Stimulated activated naive B cell treated with anti-CD40 and anti-IgM and Interleukin-4, amounts not matched to agents 10 μg/mL and 1 μg/mL and 100 μg/mL, for 72 hours (primary cell): ENCODE results near the gene DMAC2L.

Source experiments
- ATAC-seq, 2 donors: fragments of 150-1000 bp; cut with Tn5 transposase; replicated peaks; 2 replicates each; pipeline ENCODE4 v1.10.0; 2021; ENCODE audit warnings: moderate library complexity in 1 of 2
- DNase-seq: peaks from one replicate; pipeline ENCODE4 v3.0.0; 2021
- H3K27ac Mint-ChIP-seq: one replicate; pipeline ENCODE4 v1.8.0; 2022; ENCODE audit warnings: mild to moderate bottlenecking, mixed read lengths
- H3K27me3 Mint-ChIP-seq, 2 donors: one replicate each; pipeline ENCODE4 v1.8.0; 2022; ENCODE audit warnings: mixed read lengths in 2 of 2
- H3K36me3 Mint-ChIP-seq, 2 donors: one replicate each; pipeline ENCODE4 v1.8.0; 2022; ENCODE audit warnings: mixed read lengths in 2 of 2, mild to moderate bottlenecking in 1 of 2
- H3K4me1 Mint-ChIP-seq, 2 donors: one replicate each; pipeline ENCODE4 v1.8.0; 2022; ENCODE audit warnings: mixed read lengths in 2 of 2, mild to moderate bottlenecking in 1 of 2
- H3K4me3 Mint-ChIP-seq, 2 donors: one replicate each; pipeline ENCODE4 v1.8.0; 2022; ENCODE audit warnings: mild to moderate bottlenecking in 2 of 2, mixed read lengths in 2 of 2, moderate library complexity in 1 of 2
- H3K9me3 Mint-ChIP-seq, 2 donors: one replicate each; pipeline ENCODE4 v1.8.0; 2022; ENCODE audit warnings: mixed read lengths in 2 of 2, mild to moderate bottlenecking in 1 of 2

The DMAC2L gene, protein sequence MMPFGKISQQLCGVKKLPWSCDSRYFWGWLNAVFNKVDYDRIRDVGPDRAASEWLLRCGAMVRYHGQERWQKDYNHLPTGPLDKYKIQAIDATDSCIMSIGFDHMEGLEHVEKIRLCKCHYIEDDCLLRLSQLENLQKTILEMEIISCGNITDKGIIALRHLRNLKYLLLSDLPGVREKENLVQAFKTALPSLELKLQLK

DNA sequence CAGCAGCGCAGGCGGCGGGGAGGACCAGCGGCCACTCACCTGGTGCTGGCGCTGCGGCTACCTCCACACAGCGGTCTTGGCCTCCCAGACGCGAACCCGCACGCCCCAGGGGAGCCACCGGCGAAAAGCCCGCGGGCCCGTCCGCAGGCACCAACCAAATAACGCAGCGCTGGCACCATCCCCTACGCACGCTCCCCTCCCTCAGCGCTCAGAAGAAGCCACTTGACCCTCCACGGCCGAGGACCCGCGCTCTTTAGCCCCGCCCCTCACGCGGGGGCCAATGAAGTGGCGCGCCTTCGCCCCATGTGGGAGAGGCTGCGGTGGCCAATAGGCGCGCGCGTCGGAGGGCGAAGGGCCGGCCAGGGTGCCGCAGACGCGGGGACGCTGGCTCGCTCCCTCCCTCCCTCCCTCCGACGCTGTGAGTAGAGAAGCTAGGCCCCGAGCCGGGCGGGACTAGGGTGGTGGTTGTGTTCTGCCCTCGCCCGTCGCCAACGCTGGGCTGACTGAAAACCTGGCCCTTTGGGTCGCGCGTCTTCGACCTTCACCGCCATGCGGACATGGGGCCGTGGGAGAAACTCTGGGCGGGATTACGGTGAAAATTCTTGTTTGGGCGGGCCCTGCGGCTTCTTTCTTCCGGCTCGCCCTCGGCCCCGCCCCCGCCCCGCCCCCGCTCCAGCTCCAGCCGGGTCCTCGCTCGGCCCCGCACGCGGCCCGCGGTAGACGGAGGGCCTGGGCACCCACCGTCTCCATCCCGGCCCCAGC lies at the start of gene DMAC2L, which contains the start of gene L2HGDH:
Gene DMAC2L (plus strand): TSS at position 353 of the 762 bp plus-strand sequence. CDS start 9,164 bp downstream, outside the sequence.
Gene L2HGDH (minus strand): TSS at position 258 of the 762 bp plus-strand sequence. CDS start 79 bp downstream, at position 179.
- Mint-ChIP-seq H3K4me1 (peaks cover 10 to 30% of the 10 kb centered on the region in 2 donors), H3K4me3 (peak within 1 kb of the TSS; percentile 92 to 97), H3K27me3 (no peaks in the 10 kb centered on the region), H3K27ac (peak within 1 kb of the TSS; percentile 96), H3K36me3 (peaks cover 25 to 26% of the 10 kb centered on the region in 2 donors), H3K9me3 (peaks cover 0 to 4% of the 10 kb centered on the region in 2 donors)
- DNase-seq (peak; percentile 93), ATAC-seq (peak; percentile 93 to 94)

DNA sequence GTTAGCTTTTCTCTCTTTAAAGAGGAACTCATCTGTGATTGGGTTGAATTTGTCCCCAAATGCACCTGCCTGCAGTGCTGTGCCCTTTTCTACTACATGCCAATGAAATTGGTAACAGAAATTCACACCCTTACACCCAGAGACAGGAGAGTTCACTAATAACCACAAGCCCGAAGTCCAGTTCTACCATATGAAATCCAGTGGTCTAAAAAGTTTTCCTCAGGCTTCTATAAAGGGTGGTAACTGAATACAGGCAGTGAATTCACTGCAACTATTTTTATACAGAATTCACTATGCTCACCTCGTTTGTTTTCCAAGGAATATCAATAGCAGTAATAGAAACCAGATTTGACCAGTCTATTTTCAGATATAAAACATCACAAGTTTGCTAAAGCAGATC lies 49.3 kb upstream of the DMAC2L start:
- Mint-ChIP-seq H3K4me1 (no peaks in the 10 kb centered on the region), H3K27me3 (no peaks in the 10 kb centered on the region), H3K27ac (no peak overlapping the region), H3K9me3 (no peaks in the 10 kb centered on the region), H3K4me3 (no peak overlapping the region), H3K36me3 (peaks cover 8 to 16% of the 10 kb centered on the region in 2 donors)
- no peak for ATAC-seq
- no peak for DNase-seq

DNA sequence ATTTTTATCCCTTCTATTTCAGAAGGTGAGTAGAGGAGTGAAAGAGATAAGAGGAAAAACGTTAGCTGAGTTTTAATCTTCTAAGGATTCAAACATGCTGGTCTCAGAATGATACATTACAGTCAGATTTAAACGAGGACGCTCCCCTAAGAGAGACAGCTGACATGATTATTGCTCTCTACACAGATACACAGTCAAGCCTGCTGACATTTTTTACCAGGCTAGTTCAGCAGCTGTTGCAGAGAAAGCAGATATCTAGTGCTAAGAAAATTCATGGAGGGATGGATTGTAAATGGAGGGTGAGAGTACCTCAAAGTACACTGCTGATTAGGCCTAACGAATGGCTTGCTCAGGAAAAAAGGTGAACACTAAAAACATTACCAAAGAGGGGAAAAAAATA lies 48.8 kb upstream of the DMAC2L start:
- Mint-ChIP-seq H3K27me3 (no peaks in the 10 kb centered on the region), H3K27ac (no peak overlapping the region), H3K36me3 (peaks cover 8 to 16% of the 10 kb centered on the region in 2 donors), H3K4me3 (no peak overlapping the region), H3K9me3 (no peaks in the 10 kb centered on the region), H3K4me1 (no peaks in the 10 kb centered on the region)
- ATAC-seq (no peak), DNase-seq (no peak)

DNA sequence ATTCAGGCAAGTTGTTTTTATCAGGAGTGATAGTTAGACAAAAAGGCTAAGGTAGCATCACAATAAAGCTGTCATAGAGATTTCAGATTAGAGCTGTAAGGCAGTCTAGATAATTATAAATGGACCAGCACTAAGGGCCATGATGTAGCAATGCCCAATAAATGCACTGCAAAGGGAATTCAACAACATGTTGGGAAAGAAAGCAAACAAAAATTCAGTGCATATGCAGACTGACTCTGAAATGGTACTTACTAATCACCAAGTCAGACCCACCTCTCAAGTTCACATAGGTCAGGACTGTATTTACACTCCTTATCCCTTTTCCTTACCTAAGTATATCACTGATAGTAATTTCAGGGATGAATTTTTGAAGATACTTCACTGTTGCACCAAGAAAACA lies 47.1 kb upstream of the DMAC2L start:
- Mint-ChIP-seq H3K9me3 (no peaks in the 10 kb centered on the region), H3K4me1 (no peaks in the 10 kb centered on the region), H3K4me3 (no peak overlapping the region), H3K27me3 (no peaks in the 10 kb centered on the region), H3K27ac (no peak overlapping the region), H3K36me3 (peaks cover 8 to 16% of the 10 kb centered on the region in 2 donors)
- ATAC-seq (no peak), DNase-seq (no peak)

DNA sequence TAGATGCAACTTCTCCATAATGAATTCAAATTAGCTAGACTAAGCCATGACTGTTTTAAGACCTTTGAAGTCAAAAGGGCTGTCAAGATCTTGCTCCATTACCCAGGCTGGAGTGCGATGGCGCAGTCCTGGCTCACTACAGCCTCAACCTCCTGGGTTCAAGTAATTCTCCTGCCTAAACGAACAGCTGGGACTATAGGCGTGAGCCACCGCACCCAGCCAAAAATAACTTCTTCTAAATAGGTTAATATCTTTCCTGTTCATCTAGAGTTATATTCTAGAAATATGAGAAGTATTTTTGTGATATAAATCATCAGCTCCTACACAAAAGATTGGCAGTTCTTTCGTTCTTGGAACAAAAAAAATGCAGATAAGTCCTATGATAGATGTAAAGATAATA lies 41.2 kb upstream of the DMAC2L start:
- ATAC-seq (no peak), DNase-seq (no peak)
- no peaks in the 10 kb centered on the region for H3K27me3 Mint-ChIP-seq
- peaks cover 0 to 10% of the 10 kb centered on the region in 2 donors for H3K36me3 Mint-ChIP-seq
- no peaks in the 10 kb centered on the region for H3K9me3 Mint-ChIP-seq
- H3K4me3 Mint-ChIP-seq, result no peak overlapping the region
- H3K27ac Mint-ChIP-seq, result no peak overlapping the region
- H3K4me1 Mint-ChIP-seq, result no peaks in the 10 kb centered on the region

DNA sequence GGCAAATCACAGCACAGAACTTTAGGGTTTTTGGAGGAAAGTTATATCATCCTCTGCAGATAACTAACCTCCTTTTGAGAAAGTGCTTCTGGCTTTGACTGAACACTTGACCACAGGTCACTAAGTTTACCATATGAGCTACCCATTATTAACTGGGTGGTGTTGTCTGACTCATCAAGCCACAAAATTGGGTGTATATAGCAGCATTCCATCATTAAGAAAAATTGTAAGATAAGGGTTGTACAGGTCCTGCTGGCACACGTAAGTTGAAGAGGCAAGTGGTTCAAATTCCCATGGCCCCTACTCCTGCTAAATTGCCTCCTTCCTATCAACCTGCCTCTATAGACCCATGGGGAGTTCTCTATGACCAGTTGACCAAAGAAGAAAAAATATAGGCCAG lies 39.6 kb upstream of the DMAC2L start:
- Mint-ChIP-seq H3K27me3 (no peaks in the 10 kb centered on the region), H3K4me3 (no peak overlapping the region), H3K36me3 (peaks cover 7 to 19% of the 10 kb centered on the region in 2 donors), H3K4me1 (no peaks in the 10 kb centered on the region), H3K9me3 (no peaks in the 10 kb centered on the region), H3K27ac (no peak overlapping the region)
- ATAC-seq (no peak), DNase-seq (no peak)

DNA sequence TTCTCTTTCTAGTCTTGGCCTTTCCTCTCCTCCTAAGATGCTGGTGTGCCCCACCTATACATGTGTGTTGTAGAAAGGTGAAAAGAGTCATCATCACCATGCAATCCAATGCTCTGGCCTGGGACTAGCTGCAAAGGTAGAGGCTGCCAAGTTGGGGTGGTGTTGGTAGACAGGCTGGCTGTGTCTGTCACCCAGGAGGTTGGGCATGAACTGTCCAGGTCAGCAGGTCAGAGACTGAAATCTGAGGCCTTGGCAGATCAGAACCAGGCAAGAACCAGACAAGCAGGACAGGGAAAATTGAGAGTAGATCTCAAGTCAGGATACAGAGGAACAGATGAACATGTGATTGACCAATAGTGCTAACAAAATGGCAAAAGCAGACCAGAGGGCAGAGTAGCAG lies 26.3 kb upstream of the DMAC2L start:
- Mint-ChIP-seq H3K4me3 (no peak overlapping the region), H3K27ac (no peak overlapping the region), H3K36me3 (peaks cover 8 to 22% of the 10 kb centered on the region in 2 donors), H3K9me3 (no peaks in the 10 kb centered on the region), H3K27me3 (no peaks in the 10 kb centered on the region), H3K4me1 (no peaks in the 10 kb centered on the region)
- DNase-seq, result no peak
- ATAC-seq, result no peak

DNA sequence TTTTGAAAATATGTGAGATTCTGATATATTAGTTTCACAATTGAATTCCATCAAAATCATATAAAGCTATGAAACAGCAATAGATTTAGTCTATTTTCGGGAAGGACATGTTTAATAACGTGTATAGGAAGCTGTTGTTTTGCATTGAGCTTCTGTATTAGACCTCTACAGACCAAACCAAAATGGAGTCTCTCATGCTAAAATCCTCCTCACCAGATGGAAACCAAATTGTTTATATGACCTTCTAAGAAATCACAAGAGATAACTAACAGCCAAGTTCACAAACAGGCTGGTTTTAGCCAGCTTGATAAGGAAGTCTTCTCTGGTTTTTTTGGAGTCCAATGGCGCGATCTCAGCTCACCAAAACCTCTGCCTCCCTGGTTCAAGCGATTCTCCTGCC lies 24.0 kb upstream of the DMAC2L start:
- H3K27me3 Mint-ChIP-seq, result no peaks in the 10 kb centered on the region
- DNase-seq (no peak), ATAC-seq (no peak)
- H3K27ac Mint-ChIP-seq, result no peak overlapping the region
- H3K4me3 Mint-ChIP-seq, result no peak overlapping the region
- H3K36me3 Mint-ChIP-seq, result peaks cover 14 to 22% of the 10 kb centered on the region in 2 donors
- H3K4me1 Mint-ChIP-seq, result no peaks in the 10 kb centered on the region
- no peaks in the 10 kb centered on the region for H3K9me3 Mint-ChIP-seq

DNA sequence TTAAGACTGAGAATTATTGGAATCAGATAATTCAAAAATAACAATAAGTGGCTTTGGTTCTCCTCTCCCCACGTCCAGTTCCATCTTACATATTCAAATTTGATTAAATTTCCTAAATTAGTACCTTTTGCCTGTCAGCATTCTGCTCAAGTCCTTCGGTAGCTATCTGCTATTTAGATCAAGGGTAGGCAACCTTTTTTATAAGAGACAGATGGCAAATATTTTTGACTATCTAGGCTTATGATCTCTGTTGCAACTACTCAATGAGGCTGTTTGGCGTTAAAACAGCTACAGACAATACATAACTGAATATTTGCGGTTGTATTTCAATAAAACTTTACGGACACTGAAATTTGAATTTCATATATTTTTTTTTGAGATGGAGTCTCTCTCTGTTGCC lies 21.8 kb upstream of the DMAC2L start:
- Mint-ChIP-seq H3K27me3 (no peaks in the 10 kb centered on the region), H3K9me3 (no peaks in the 10 kb centered on the region), H3K36me3 (peaks cover 19 to 32% of the 10 kb centered on the region in 2 donors), H3K4me3 (no peak overlapping the region), H3K27ac (no peak overlapping the region), H3K4me1 (no peaks in the 10 kb centered on the region)
- ATAC-seq (no peak), DNase-seq (no peak)

DNA sequence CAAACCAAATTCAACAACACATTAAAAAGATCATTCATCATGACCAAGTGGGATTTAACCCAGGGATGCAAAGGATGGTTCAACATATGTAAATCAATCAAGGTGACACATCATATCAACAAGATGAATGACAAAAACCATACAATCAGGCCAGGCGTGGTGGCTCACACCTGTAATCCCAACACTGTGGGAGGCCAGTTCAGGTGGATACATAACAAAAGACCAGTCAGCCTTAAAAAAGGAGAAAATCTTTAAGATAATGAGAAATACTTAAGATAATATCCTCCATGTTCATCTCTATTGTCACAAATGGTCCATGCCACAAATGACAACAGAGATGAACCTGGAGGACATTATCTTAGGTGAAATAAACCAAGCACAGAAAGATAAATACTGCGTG lies 12.5 kb upstream of the DMAC2L start:
- Mint-ChIP-seq H3K9me3 (no peaks in the 10 kb centered on the region), H3K4me3 (no peak overlapping the region), H3K36me3 (peaks cover 14 to 31% of the 10 kb centered on the region in 2 donors), H3K27me3 (no peaks in the 10 kb centered on the region), H3K27ac (no peak overlapping the region), H3K4me1 (peaks cover 0 to 5% of the 10 kb centered on the region in 2 donors)
- ATAC-seq, result no peak
- no peak for DNase-seq

DNA sequence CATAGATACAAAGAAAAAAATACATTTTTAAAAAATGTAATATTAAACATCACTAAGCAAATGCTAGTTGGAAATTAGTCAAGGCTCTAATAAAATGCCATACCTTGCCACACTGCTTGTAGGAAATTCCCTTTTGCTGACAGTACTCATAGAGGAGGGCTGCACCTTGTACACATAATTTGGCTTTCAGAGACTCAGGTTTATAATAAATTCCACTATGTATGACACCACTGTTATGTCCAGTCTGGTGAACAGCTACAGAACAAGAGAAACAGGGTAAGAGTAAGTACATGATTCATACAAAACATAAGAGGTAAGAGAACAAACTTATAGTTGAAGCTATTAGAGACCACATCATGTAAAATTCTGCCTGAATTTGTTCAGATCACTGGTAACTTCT lies 10.2 kb upstream of the DMAC2L start:
- H3K4me3 Mint-ChIP-seq, result no peak overlapping the region
- no peaks in the 10 kb centered on the region for H3K27me3 Mint-ChIP-seq
- peaks cover 0 to 5% of the 10 kb centered on the region in 2 donors for H3K4me1 Mint-ChIP-seq
- DNase-seq (no peak), ATAC-seq (no peak)
- H3K9me3 Mint-ChIP-seq, result no peaks in the 10 kb centered on the region
- H3K27ac Mint-ChIP-seq, result no peak overlapping the region
- peaks cover 15 to 35% of the 10 kb centered on the region in 2 donors for H3K36me3 Mint-ChIP-seq

DNA sequence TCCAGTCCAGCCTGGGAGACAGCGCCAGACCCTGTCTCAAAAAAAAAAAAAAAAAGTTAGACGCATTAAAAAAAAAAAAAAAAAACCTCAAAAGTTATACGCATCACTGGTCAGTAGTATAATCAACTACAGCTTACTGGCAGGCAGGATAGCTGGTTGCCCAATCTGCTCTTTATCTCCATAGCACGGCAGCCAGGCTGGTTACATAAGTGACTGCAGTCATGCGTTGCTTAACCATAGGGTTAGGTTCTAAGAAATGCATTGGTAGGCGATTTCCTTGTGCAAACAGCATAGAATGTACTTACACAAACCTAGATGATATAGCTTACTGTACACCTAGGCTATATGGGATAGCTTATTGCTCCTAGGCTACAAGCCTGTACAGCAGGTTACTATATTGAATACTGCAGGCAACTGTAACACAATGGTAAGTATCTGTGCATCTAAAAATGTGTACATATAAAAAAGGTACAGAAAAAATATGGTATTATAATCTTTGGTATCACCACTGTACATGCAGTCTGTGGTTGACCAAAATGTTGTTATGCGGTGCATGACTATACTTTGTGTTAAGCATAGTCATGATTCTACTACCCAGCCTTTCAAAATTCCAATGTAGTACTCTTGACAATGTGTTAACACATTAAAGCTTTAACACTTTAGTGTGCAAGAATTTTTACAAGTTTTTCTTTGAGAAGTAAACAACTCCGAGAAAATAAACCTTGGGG lies 8.2 kb upstream of the DMAC2L start:
- no peak for ATAC-seq
- no peak overlapping the region for H3K4me3 Mint-ChIP-seq
- DNase-seq, result no peak
- H3K27ac Mint-ChIP-seq, result no peak overlapping the region
- peaks cover 0 to 5% of the 10 kb centered on the region in 2 donors for H3K4me1 Mint-ChIP-seq
- no peaks in the 10 kb centered on the region for H3K9me3 Mint-ChIP-seq
- no peaks in the 10 kb centered on the region for H3K27me3 Mint-ChIP-seq
- H3K36me3 Mint-ChIP-seq, result peaks cover 10 to 28% of the 10 kb centered on the region in 2 donors

DNA sequence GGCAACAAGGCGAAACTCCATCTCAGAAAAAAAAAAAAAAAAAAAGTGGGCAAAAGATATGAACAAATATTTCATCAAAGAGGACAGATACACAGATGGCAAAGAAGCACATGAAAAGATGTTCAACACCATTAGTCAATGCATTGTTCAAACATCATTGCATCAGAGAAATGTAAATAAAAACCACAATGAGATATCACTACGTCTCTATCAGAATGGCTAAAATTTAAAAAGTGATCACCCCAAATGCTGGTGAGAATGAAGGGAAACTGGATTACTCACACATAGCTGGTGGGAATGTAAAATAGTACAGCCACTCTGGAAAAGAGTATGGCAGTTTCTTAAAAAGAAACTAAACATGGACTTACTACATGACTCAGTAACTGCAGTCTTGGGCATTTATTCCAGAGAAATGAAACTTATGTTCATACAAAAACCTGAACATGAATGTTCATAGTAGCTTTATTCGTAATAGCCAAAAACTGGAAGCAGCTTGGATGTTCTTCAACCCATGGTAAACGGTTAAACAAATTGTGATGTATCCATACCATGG lies 3.7 kb upstream of the DMAC2L start:
- no peaks in the 10 kb centered on the region for H3K9me3 Mint-ChIP-seq
- no peak for ATAC-seq
- H3K27me3 Mint-ChIP-seq, result no peaks in the 10 kb centered on the region
- H3K4me1 Mint-ChIP-seq, result peaks cover 8 to 16% of the 10 kb centered on the region in 2 donors
- no peak for DNase-seq
- no peak overlapping the region for H3K4me3 Mint-ChIP-seq
- peaks cover 6% of the 10 kb centered on the region in 2 donors for H3K36me3 Mint-ChIP-seq
- H3K27ac Mint-ChIP-seq, result no peak overlapping the region

DNA sequence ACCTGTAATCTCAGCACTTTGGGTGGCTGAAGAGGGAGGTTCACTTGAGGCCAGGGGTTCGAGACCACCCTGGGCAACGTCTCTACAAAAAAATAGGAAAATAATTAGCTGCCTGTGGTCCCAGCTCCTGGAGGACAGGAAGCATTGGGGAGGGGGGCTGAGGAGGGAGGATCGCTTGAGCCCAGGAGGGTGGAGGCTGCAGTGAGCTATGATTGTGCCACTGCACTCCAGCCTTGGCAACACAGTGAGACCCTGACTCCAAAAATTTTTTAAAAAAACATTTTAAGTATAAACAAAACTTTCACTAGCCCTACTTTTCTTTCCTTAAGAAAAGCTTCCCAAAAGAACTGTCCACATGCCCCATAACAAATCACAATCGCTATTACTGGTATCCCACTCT lies 1.7 kb upstream of the DMAC2L start:
- Mint-ChIP-seq H3K27me3 (no peaks in the 10 kb centered on the region), H3K9me3 (peaks cover 0 to 4% of the 10 kb centered on the region in 2 donors), H3K36me3 (peaks cover 15 to 18% of the 10 kb centered on the region in 2 donors), H3K4me3 (peak overlapping the region; percentile 14 to 97), H3K27ac (no peak overlapping the region), H3K4me1 (peaks cover 8 to 16% of the 10 kb centered on the region in 2 donors)
- DNase-seq (no peak), ATAC-seq (no peak)
